C4-2B (cell line): ENCODE data around the gene MSI2.

ENCODE experiments used
- H3K27ac ChIP-seq: fragments of 450-650 bp; 2 replicates; pipeline ENCODE4 v1.5.1; 2017
- CTCF ChIP-seq: fragments of 450-650 bp; conservative IDR thresholded peaks from 2 replicates; pipeline ENCODE4 v1.5.1; 2017; ENCODE audit warnings: mild to moderate bottlenecking
- ZFX ChIP-seq: fragments of 450-650 bp; IDR thresholded peaks from 2 replicates; pipeline ENCODE4 v1.6.1; 2017

MSI2 gene

GRCh38 chr17:57703273-57703672 lies 446.9 kb downstream of the MSI2 start:
- TF ChIP-seq CTCF (no peak), ZFX (no peak)
- H3K27ac ChIP-seq: no peak overlapping the region

GRCh38 chr17:57704448-57704847 lies 448.1 kb downstream of the MSI2 start:
- TF ChIP-seq CTCF (no peak), ZFX (no peak)

GRCh38 chr17:57705921-57706695 lies 449.8 kb downstream of the MSI2 start:
- TF ChIP-seq CTCF (no peak), ZFX (no peak)
- H3K27ac ChIP-seq: no peak overlapping the region

More at GRCh38 chr17:57704448-57704847, 448.1 kb downstream of the MSI2 start:
- H3K27ac ChIP-seq: no peak overlapping the region

- no peak for TF ChIP-seq ZFX
- TF ChIP-seq CTCF: no peak
- H3K27ac ChIP-seq: no peak overlapping the region
Observed at GRCh38 chr17:57706761-57707160, 450.4 kb downstream of the MSI2 start.

- TF ChIP-seq CTCF (no peak), ZFX (no peak)
- no peak overlapping the region for H3K27ac ChIP-seq
Observed at GRCh38 chr17:57707892-57708291, 451.6 kb downstream of the MSI2 start.

GRCh38 chr17:57708410-57708809 lies 452.1 kb downstream of the MSI2 start:
- TF ChIP-seq ZFX (no peak), CTCF (no peak)
- H3K27ac ChIP-seq: no peak overlapping the region

GRCh38 chr17:57713140-57713539 lies 456.8 kb downstream of the MSI2 start:
- TF ChIP-seq ZFX: no peak

GRCh38 chr17:57714665-57715180 lies 458.4 kb downstream of the MSI2 start:
- no peak for TF ChIP-seq CTCF
- no peak for TF ChIP-seq ZFX
- H3K27ac ChIP-seq: no peak overlapping the region

More at GRCh38 chr17:57713140-57713539, 456.8 kb downstream of the MSI2 start:
- no peak overlapping the region for H3K27ac ChIP-seq
